K562 (cell line): ENCODE data around the gene ARHGAP35. TPM values are rescaled to one million over a fixed set of nuclear protein-coding genes. Genes with fewer than 3 reads are reported as not detected.

Source experiments
- ZNF318 ChIP-seq, 2 experiments: fragments of 450-650 bp; IDR thresholded peaks; 2 replicates each; pipeline ENCODE4 v1.6.1; 2016; ENCODE audit warnings: mild to moderate bottlenecking in 2 of 2, borderline replicate concordance in 1 of 2, low read depth in 1 of 2, moderate library complexity in 1 of 2
- ZNF79 ChIP-seq: fragments of 250-450 bp; sonication (Bioruptor Pico); IDR thresholded peaks from 2 replicates; pipeline ENCODE4 v1.4.0; 2020; ENCODE audit warnings: low read depth, mild to moderate bottlenecking, moderate library complexity
- polyA plus RNA-seq, 8 experiments: library from polyadenylated mRNA; depleted of rRNA in 4 of 8; stranded (reverse) in 5 of 8; unstranded in 3 of 8; fragments of >200 nt; fragmentation: Nextera tagmentation in 2 of 8; fragmentation: Illumina TruSeq in 1 of 8; extraction: Ambion mirVana in 2 of 8; extraction: Trizol in 1 of 8; gene quantifications; 2 replicates each; pipeline versions ENCODE4 v1.2.1 to v1.2.3, GENCODE V29; 2011 to 2014; ENCODE audit warnings: inconsistent platforms in 1 of 8, missing spikeins in 1 of 8
- total RNA-seq, 7 experiments: library from RNA; depleted of rRNA in 6 of 7; stranded (reverse); fragments of >200 nt in 6 of 7; fragmentation: Illumina TruSeq in 2 of 7; extraction: Trizol in 2 of 7; gene quantifications; 2 replicates each; pipeline versions ENCODE4 v1.2.1 to v1.2.3, GENCODE V29; 2011 to 2021; ENCODE audit warnings: low replicate concordance in 1 of 7

The ARHGAP35 gene
- total and polyA plus RNA-seq, 9 of the 15 experiments (the other 6 are each of a cell fraction or from before 2014, with no cell fraction given) = 0.27 to 26.4 (median 10.2) TPM

GRCh38 chr19:46872967-46873366, 12.2 kb downstream of the ARHGAP35 start (continued):
- TF ChIP-seq ZNF318 (IDR thresholded peaks at IDR 0.05; ENCODE audit: borderline replicate concordance in 1 of 2, low read depth in 1 of 2) = no peak
- no peak for TF ChIP-seq ZNF79
